GM18951 (cell line): Measurements from ENCODE around the gene PRKD1.

Experiments used
- POLR2A ChIP-seq: IDR thresholded peaks from 4 replicates; pipeline ENCODE4 v1.6.1; 2011; ENCODE audit warnings: mild to moderate bottlenecking; ENCODE audit not compliant: insufficient read length, insufficient read depth; ENCODE audit errors: extremely low read depth
- in situ Hi-C: fragments of 300-500 bp; cut with MboI; formaldehyde crosslinking; loops from one replicate; pipeline ENCODE4 v1.12.0; 2022; ENCODE audit warnings: low sequenced_read_pairs, mixed read lengths, inconsistent platforms; ENCODE audit not compliant: unreplicated experiment

Gene PRKD1

GRCh38 chr14:29629839-29630238 is 297.8 kb downstream of the PRKD1 start:
- TF ChIP-seq POLR2A: no peak
- in situ Hi-C loops: no loop called here

GRCh38 chr14:29627137-29627536 is 300.5 kb downstream of the PRKD1 start:
- in situ Hi-C loops: no loop called here

DNA sequence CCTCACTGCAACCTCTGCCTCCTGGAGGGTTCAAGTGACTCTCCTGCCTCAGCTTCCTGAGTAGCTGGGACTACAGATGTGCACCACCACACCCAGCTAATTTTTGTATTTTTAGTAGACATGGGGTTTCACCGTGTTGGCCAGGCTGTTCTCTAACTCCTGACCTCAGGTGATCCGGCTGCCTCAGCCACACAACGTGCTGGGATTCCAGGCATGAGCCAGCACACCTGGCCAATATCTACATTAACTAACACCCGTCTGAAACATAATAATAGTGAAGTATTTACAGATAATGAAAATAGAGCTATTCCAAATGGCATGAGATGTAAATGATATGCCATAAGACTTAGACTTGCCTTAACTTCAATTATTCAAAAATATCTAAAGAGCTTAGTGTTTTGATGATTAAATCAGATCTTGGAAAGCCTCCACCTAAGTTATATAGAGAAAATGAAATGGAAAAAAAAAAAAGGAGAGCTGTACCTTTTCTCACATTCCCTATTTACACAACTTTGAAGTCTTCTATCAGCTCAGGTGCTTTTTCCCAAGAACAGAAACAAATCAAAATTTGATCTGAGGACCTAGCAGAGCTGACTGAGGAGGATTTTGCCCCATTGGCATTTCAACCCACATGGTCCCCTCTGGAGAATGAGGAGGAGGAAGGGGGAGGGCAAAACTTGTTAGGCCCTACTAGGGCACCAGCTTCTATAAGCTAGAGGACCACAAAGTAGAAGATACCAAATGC is 309.2 kb downstream of the PRKD1 start:
- in situ Hi-C loops: no loop called here
- no peak for TF ChIP-seq POLR2A

More at GRCh38 chr14:29627137-29627536, 300.5 kb downstream of the PRKD1 start:
- no peak for TF ChIP-seq POLR2A

GRCh38 chr14:29616922-29617321 is 310.7 kb downstream of the PRKD1 start:
- in situ Hi-C loops: no loop called here
- no peak for TF ChIP-seq POLR2A

GRCh38 chr14:29608861-29609260 is 318.8 kb downstream of the PRKD1 start:
- TF ChIP-seq POLR2A: no peak
- in situ Hi-C loops: no loop called here

GRCh38 chr14:29607169-29607568 is 320.5 kb downstream of the PRKD1 start:
- no peak for TF ChIP-seq POLR2A
- in situ Hi-C loops: no loop called here

- no peak for TF ChIP-seq POLR2A
- in situ Hi-C loops: no loop called here
Observed at GRCh38 chr14:29603696-29604095, 324.0 kb downstream of the PRKD1 start.

DNA sequence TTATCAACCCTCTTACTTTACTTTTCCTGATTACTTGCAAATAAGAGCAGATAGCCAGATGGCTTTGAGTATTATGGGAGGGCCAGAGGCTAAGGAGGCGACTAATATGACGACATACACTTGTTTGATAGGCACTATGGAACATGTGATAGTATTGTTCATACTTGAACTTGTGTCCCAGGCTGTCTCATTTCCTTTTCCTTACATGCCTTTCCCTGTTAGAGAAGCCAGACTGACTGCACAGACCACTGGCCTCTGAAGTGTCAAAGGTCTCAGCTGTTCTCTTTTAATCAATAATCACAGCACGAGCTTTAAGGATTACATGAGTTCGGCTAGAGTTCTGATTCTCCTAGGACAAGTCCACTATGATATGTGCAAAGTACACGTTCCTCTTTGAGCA is 326.0 kb downstream of the PRKD1 start:
- in situ Hi-C loops: no loop called here
- no peak for TF ChIP-seq POLR2A

- in situ Hi-C loops: no loop called here
- TF ChIP-seq POLR2A: no peak
Observed at GRCh38 chr14:29587761-29588470, 339.7 kb downstream of the PRKD1 start.

GRCh38 chr14:29587046-29587445 is 340.6 kb downstream of the PRKD1 start:
- in situ Hi-C loops: no loop called here
- no peak for TF ChIP-seq POLR2A

GRCh38 chr14:29584992-29585391 is 342.7 kb downstream of the PRKD1 start:
- no peak for TF ChIP-seq POLR2A
- in situ Hi-C loops: no loop called here

DNA sequence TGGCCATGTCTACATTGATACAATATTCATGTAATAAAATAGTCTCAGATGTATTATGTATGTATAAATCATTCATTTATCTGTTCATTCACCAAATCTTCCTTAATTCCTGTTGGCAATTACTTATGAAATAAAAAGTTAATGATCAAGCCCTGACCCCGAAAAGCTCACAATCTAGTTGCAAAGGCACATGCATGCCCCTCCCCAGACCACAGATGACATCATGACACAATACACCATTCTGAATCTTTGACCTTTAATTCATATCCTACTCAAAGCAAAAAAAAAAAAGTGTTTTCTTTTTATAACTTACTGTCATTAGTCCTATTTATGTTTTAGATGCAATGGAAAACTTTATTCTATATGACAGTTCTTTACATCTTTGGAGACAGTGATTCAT is 346.9 kb downstream of the PRKD1 start:
- in situ Hi-C loops: no loop called here
- no peak for TF ChIP-seq POLR2A

DNA sequence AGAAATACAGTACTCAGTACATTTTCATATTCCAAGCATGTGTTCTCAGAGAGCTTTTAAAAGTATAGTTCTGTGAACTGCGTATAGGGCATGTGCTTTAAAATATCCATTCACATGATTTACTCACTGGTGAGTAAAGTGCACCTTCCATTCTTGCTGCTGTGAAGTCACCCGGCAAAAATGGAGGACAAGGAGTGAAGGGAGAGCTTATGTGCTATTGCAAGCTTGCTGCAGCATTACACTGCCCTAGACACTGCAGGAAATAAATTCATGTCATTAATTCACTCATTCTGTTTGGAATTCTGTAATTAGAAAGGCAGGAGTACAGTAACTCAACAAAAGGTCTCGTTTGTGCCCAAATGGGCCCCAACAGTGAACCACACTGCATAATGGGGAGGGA is 347.8 kb downstream of the PRKD1 start:
- TF ChIP-seq POLR2A: no peak
- in situ Hi-C loops: no loop called here

DNA sequence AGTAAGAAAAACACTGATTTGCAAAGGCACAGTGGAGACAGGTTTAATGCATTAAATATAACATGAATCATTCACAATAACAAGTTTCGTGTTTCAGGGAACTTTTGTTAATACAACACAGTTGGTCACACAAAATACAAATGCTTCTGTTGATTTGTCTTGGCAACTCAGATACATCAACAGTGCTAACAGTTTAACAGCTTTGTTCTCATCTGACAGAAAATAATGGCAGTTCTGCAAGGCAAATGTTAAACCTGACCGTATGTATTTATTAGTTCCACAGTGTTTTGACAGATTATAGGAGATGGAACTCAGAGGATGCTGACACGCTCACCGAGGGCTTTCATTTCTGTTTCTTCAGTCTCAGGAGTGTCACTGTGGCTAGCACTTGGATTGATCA is 350.7 kb downstream of the PRKD1 start:
- TF ChIP-seq POLR2A: no peak
- in situ Hi-C loops: no loop called here

DNA sequence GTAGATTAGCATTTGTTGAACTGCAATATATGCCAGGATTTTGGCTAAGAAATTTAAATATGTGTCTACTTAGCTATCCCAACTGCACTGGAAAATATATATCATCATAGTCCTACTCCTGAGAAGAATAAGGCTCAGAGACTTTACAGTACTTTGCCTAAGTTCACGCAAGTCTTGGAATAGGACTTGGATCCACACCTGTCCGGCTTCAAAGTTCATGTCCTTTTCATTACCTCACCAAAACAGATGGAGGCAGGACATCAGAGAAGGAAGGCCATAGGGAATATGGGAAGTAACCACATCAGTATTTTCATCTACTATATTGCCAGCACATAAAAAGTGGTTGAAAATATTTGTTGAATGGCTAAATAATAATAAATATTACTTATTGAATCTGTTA is 358.5 kb downstream of the PRKD1 start:
- no peak for TF ChIP-seq POLR2A
- in situ Hi-C loops: loop anchor here (10.0 kb wide), 1 partner anchor 1434 kb away; no protein-coding TSS in a partner anchor

- in situ Hi-C loops: loop anchor here (10.0 kb wide), 1 partner anchor 1431 kb away; no protein-coding TSS in a partner anchor
- TF ChIP-seq POLR2A: no peak
Observed at GRCh38 chr14:29566194-29566593, 361.5 kb downstream of the PRKD1 start.
